HepG2 (cell line): ENCODE data around the gene CKMT2. TPM values are rescaled to one million over a fixed set of nuclear protein-coding genes. Genes with fewer than 3 reads are reported as not detected.
A peak's percentile ranks its signal among the peaks of the same experiment; 100 is the strongest.

Experiments used
- ATAC-seq: fragments of 200-7000 bp; cut with Tn5 transposase; 3 replicates; pipeline ENCODE4 v1.9.1; 2020; ENCODE audit warnings: mild to moderate bottlenecking, moderate library complexity
- BruUV-seq: library from RNA; stranded (reverse); fragments of 400-500 nt; replicated peaks from 2 replicates; lab custom pipeline; 2021; lab: Mats Ljungman, UMichigan
- CTCF ChIA-PET: fragments of 300-600 bp; formaldehyde crosslinking; extraction: SDS; loops from one replicate; lab custom pipeline; 2021; ENCODE audit warnings: low total read pairs, inconsistent platforms, low intra/inter-chr PET ratio; lab: Yijun Ruan, JAX
- POLR2A ChIA-PET: fragments of 350-600 bp; sonication (Branson Sonifier 250); formaldehyde crosslinking; loops from one replicate; lab custom pipeline; 2020; ENCODE audit warnings: antibody characterized with exemption, inconsistent platforms; lab: Yijun Ruan, JAX
- DNase-seq: peaks from one replicate; pipeline ENCODE4 v3.0.0-alpha.2; 2015; ENCODE audit warnings: low spot score
- FAIRE-seq: peaks from 3 replicates; lab custom pipeline; 2011; peaks lifted over from hg19 to GRCh38; lab: Jason Lieb, UNC
- H2AFZ ChIP-seq: one replicate; pipeline ENCODE4 v1.6.1; 2011; ENCODE audit warnings: low read length, inconsistent platforms
- H3K27ac ChIP-seq: fragments of 300-600 bp; 3 replicates; pipeline ENCODE4 v1.8.0; 2011; ENCODE audit warnings: mixed run types, mild to moderate bottlenecking, mixed read lengths, low read length, inconsistent platforms; ENCODE audit not compliant: insufficient read depth; ENCODE audit errors: extremely low read length
- H3K27me3 ChIP-seq, 2 experiments: fragments of 200-600 bp in 1 of 2; 2 replicates in 1 of 2; 3 replicates in 1 of 2; pipeline versions ENCODE4 v1.6.0 to v1.8.0; 2011; ENCODE audit warnings: low read length in 2 of 2, mild to moderate bottlenecking in 2 of 2, moderate library complexity in 2 of 2, inconsistent platforms in 1 of 2; ENCODE audit not compliant: insufficient read depth in 2 of 2, control insufficient read depth in 1 of 2
- H3K36me3 ChIP-seq, 2 experiments: fragments of 200-600 bp in 1 of 2; replicated peaks in 1 of 2; 2 replicates in 1 of 2; 3 replicates in 1 of 2; pipeline versions ENCODE4 v1.5.1 to v1.8.0; 2011; ENCODE audit warnings: low read length in 2 of 2, inconsistent platforms in 1 of 2; ENCODE audit not compliant: insufficient read depth in 2 of 2, control insufficient read depth in 1 of 2
- H3K4me1 ChIP-seq: 2 replicates; pipeline ENCODE4 v1.5.1; 2012; ENCODE audit warnings: low read length, inconsistent platforms; ENCODE audit not compliant: insufficient read depth
- H3K4me2 ChIP-seq: 2 replicates; pipeline ENCODE4 v1.6.0; 2011; ENCODE audit warnings: low read depth, low read length, inconsistent platforms
- H3K4me3 ChIP-seq, 3 experiments: fragments of 200-600 bp in 1 of 3; sonication (generic), shearing (Covaris generic) in 1 of 3; replicated peaks in 1 of 3; 2 replicates each; pipeline ENCODE4 v1.5.1; 2011 to 2016; ENCODE audit warnings: low read length in 3 of 3, inconsistent platforms in 2 of 3, low read depth in 2 of 3, mild to moderate bottlenecking in 2 of 3, control low read depth in 1 of 3, mixed read lengths in 1 of 3; ENCODE audit not compliant: insufficient read depth in 1 of 3
- H3K79me2 ChIP-seq: one replicate; pipeline ENCODE4 v1.6.1; 2011; ENCODE audit warnings: low read length, inconsistent platforms; ENCODE audit not compliant: insufficient read depth
- H3K9ac ChIP-seq: 2 replicates; pipeline ENCODE4 v1.6.0; 2011; ENCODE audit warnings: mild to moderate bottlenecking, low read depth, low read length, inconsistent platforms; ENCODE audit not compliant: insufficient read depth
- H3K9me3 ChIP-seq: 2 replicates; pipeline ENCODE4 v1.5.1; 2012; ENCODE audit warnings: mild to moderate bottlenecking, low read length
- H4K20me1 ChIP-seq: 2 replicates; pipeline ENCODE4 v1.6.0; 2011; ENCODE audit warnings: inconsistent platforms, mild to moderate bottlenecking, low read length, moderate library complexity; ENCODE audit not compliant: insufficient read depth
- BCL6 ChIP-seq: IDR thresholded peaks from 2 replicates; pipeline ENCODE4 v1.6.1; 2016; ENCODE audit warnings: missing genetic modification reagents, missing compliant biosample characterization
- CREBL2 ChIP-seq: sonication (generic); formaldehyde crosslinking; IDR thresholded peaks from 2 replicates; pipeline ENCODE4 v1.8.1; 2023; ENCODE audit warnings: missing genetic modification reagents, mild to moderate bottlenecking, borderline replicate concordance
- FOXP1 ChIP-seq, 2 experiments: fragments of 450-650 bp in 1 of 2; IDR thresholded peaks; 2 replicates each; pipeline ENCODE4 v1.6.1; 2017 to 2018; ENCODE audit warnings: antibody characterized with exemption in 1 of 2
- GZF1 ChIP-seq: sonication (generic); formaldehyde crosslinking; IDR thresholded peaks from 2 replicates; pipeline ENCODE4 v1.5.1; 2020; ENCODE audit warnings: mild to moderate bottlenecking, missing genetic modification reagents
- SOX5 ChIP-seq: IDR thresholded peaks from 2 replicates; pipeline ENCODE4 v1.6.1; 2016; ENCODE audit warnings: borderline replicate concordance
- SOX6 ChIP-seq, 2 experiments: fragments of 450-650 bp in 1 of 2; sonication (generic) in 1 of 2; formaldehyde crosslinking in 1 of 2; IDR thresholded peaks; 2 replicates each; pipeline versions ENCODE4 v1.4.0 to v1.6.1; 2017 to 2020; ENCODE audit warnings: antibody characterized with exemption in 1 of 2, mild to moderate bottlenecking in 1 of 2, missing genetic modification reagents in 1 of 2
- SSRP1 ChIP-seq: IDR thresholded peaks from 2 replicates; pipeline ENCODE4 v1.6.1; 2016; ENCODE audit warnings: control low read depth
- YEATS2 ChIP-seq: sonication (generic); formaldehyde crosslinking; IDR thresholded peaks from 2 replicates; pipeline ENCODE4 v1.4.0; 2020; ENCODE audit warnings: missing genetic modification reagents, borderline replicate concordance
- ZNF329 ChIP-seq: sonication (generic); formaldehyde crosslinking; IDR thresholded peaks from 2 replicates; pipeline ENCODE4 v1.9.0; 2021; ENCODE audit warnings: low read depth, mild to moderate bottlenecking, missing genetic modification reagents
- ZNF510 ChIP-seq: sonication (generic); formaldehyde crosslinking; IDR thresholded peaks from 2 replicates; pipeline ENCODE4 v1.4.0; 2020; ENCODE audit warnings: low read depth, mild to moderate bottlenecking, missing genetic modification reagents
- WGBS: methylation state at CpG from one replicate; pipeline ENCODE4 v1.1.6; 2017; ENCODE audit warnings: low lambda C conversion rate; 5-methylcytosine and 5-hydroxymethylcytosine counted together
- in situ Hi-C: cut with HindIII; loops from 2 replicates; pipeline ENCODE4 v1.10.0; 2017; ENCODE audit warnings: low pct_unique_long_range_greater_than_20kb; ENCODE audit not compliant: extremely low pct_ligation_motif_present
- intact Hi-C: fragments of 100-400 bp; cut with micrococcal nuclease; formaldehyde crosslinking; loops from one replicate; pipeline ENCODE4 v1.10.0; 2022; ENCODE audit not compliant: unreplicated experiment
- polyA plus RNA-seq, 8 experiments: library from polyadenylated mRNA; depleted of rRNA in 3 of 8; stranded (reverse) in 7 of 8; unstranded in 1 of 8; fragments of >200 nt; fragmentation: Illumina TruSeq in 4 of 8; extraction: Trizol in 4 of 8; gene quantifications; 2 replicates each; pipeline versions ENCODE4 v1.2.1 to v1.2.3, GENCODE V29; 2011 to 2016; ENCODE audit warnings: low read depth in 4 of 8, missing spikeins in 1 of 8, mixed read lengths in 1 of 8; ENCODE audit not compliant: insufficient read depth in 1 of 8
- total RNA-seq, 5 experiments: library from RNA; depleted of rRNA; stranded (reverse); fragments of >200 nt; fragmentation: Illumina TruSeq; extraction: Trizol; gene quantifications; 2 replicates each; pipeline ENCODE4 v1.2.3, GENCODE V29; 2016; ENCODE audit warnings: low read depth in 1 of 5

CKMT2 gene
- total and polyA plus RNA-seq, 2 of the 13 experiments (the other 11 are each of a cell fraction or from before 2014, with no cell fraction given), result 1.2 to 8.8 TPM

DNA sequence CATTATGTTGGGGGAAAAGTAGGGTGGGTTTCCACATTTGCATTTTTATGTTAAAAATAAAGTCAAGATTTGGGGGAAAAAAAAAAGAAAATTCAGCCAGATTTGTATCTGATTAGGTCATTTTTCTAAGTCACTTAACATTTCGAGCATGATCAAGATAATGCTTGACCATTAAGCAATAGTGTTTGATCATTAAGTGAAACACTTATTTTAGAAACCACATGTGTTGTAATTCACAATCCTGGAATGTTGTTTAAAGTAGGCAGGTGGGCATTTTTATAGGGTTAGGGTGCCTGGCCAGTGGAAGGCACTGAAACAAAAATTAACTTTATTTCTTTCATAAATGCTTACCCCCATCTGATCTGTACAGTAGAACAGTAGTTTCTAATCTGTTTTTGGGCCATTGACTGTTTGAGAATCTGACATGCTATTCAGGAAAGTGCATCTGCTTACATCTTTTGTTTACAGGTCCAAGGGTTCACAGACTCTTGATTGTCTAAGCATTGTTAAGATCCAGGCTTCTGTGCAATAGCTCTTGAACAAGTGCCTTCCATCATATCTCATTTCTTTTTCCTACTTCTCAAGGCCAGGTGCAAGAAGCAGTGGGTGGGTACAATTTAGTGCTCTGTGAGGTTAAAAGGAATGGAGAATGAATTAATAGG is 77.4 kb downstream of the CKMT2 start:
- DNase-seq (no peak), ATAC-seq (peak; percentile 46), FAIRE-seq (no peak)
- CTCF ChIA-PET, result no interaction called here
- POLR2A ChIA-PET, result interaction anchor here (1.9 kb wide), 1 partner anchor 9 kb away, joined by 5 read pairs; the partner anchor contains the start of gene ZCCHC9
- Histone ChIP-seq H3K27ac (no peak overlapping the region), H3K9me3 (no peaks in the 10 kb centered on the region), H2AFZ (no peak overlapping the region), H3K4me2 (no peak overlapping the region), H3K36me3 (peaks cover 1 to 22% of the 10 kb centered on the region in 2 experiments; a peak in 4 of 5 replicates), H3K9ac (no peak overlapping the region), H3K4me1 (peaks cover 19% of the 10 kb centered on the region), H3K79me2 (no peaks in the 10 kb centered on the region), H4K20me1 (no peaks in the 10 kb centered on the region), H3K27me3 (no peaks in the 10 kb centered on the region; a peak in 1 of 5 replicates), H3K4me3 (no peak overlapping the region)
- no TSS peak for BruUV-seq
- in situ Hi-C loops (no loop called here), intact Hi-C loops (no loop called here)
- WGBS, result 68% methylated on average over 1 of the region's 1 CpG
- peak; percentile 47; the same call in 1 of the 2 replicates for TF ChIP-seq SOX5
- TF ChIP-seq ZNF329 (CRISPR knock-in tag), result no peak
- TF ChIP-seq SOX6 (IDR thresholded peaks at IDR 0.05), result no peak
- peak; percentile 21; the same call in 1 of the 2 replicates for TF ChIP-seq SOX6 (CRISPR knock-in tag; IDR thresholded peaks at IDR 0.05)
- peak; percentile 72 for TF ChIP-seq BCL6 (CRISPR knock-in tag)
- TF ChIP-seq FOXP1 (IDR thresholded peaks at IDR 0.05), result no peak
- 0 out of 2 replicates have a peak, but pooled peaks have one; percentile 16 for TF ChIP-seq FOXP1 (CRISPR knock-in tag; IDR thresholded peaks at IDR 0.05)
- no peak for TF ChIP-seq ZNF510 (CRISPR knock-in tag)

DNA sequence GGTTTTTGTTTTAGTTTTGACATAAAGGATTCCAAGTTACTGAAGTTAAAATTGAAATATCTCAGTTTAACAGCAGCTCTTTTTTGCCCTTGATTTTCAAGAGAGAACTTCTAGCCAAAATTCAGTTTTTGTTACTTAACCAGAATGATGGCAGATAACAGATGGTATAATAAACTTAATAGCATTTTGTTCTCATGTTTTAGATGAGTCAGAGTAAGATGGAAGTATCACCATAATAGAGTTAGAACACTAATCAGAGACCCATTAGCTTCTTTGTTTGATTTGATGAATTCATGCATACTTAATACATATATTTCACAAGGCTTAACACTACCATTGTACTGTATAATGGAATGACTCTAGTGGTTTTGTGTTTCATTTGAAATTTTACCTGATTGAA is 80.2 kb downstream of the CKMT2 start:
- Histone ChIP-seq H2AFZ (no peak overlapping the region), H3K4me3 (no peak overlapping the region), H3K9ac (no peak overlapping the region), H3K4me1 (peaks cover 19% of the 10 kb centered on the region), H3K4me2 (no peak overlapping the region), H3K36me3 (peaks cover 0 to 21% of the 10 kb centered on the region in 2 experiments; a peak in 3 of 5 replicates), H4K20me1 (no peaks in the 10 kb centered on the region), H3K79me2 (no peaks in the 10 kb centered on the region), H3K27me3 (no peaks in the 10 kb centered on the region; a peak in 1 of 5 replicates)
- no peak for FAIRE-seq
- ATAC-seq, result no peak
- intact Hi-C loops (no loop called here), in situ Hi-C loops (no loop called here)
- CTCF ChIA-PET, result no interaction called here
- no peak for TF ChIP-seq YEATS2 (CRISPR knock-in tag)
- TF ChIP-seq CREBL2 (CRISPR knock-in tag), result no peak
- TF ChIP-seq GZF1, result no peak
- TF ChIP-seq SSRP1, result no peak
- TF ChIP-seq, all 625 proteins: peak for 0
- no TSS peak for BruUV-seq
- H3K27ac ChIP-seq, result no peak overlapping the region
- no peak for DNase-seq
- H3K9me3 ChIP-seq, result no peaks in the 10 kb centered on the region
- POLR2A ChIA-PET, result no interaction called here
